GM19328 (cell line): ENCODE measurements around the gene EMILIN2.

ENCODE experiments used
- ATAC-seq: cut with Tn5 transposase; IDR thresholded peaks from one replicate; pipeline ENCODE4 v1.9.1; 2021; ENCODE audit warnings: mild to moderate bottlenecking, moderate library complexity; ENCODE audit not compliant: unreplicated experiment

EMILIN2 gene

DNA sequence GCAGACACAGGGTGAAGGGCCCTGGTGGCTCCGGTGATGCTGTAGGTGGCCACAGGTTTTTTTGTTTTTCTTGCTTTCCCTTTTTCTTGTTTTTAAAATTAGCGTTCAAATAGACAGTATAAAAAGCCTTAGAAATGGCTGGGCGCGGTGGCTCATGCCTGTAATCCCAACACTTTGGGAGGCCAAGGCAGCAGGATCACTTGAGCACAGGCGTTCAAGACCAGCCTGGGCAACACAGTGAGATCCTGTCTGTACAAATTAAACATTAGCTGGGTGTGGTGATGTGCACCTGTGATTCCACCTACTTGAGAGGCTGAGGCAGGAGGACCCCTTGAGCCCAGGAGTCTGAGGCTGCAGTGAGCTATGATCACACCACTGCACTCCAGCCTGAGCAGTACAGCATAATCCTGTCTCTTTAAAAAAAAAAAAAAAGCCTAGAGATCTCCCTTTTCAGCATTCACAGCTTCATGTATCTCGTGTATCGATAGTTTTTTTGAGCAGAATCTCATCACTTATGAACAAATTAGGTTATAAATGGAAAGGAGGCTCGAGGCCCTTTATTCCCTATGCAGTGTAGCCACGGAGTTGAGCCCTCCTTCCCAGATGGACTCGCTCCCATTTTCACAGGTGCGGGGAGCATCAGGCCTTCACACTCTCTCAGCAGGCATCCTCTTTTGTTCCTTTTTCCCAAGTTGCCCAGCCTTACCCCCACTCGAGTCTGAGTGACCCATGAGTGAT is 50.8 kb downstream of the EMILIN2 start:
- ATAC-seq: no peak

DNA sequence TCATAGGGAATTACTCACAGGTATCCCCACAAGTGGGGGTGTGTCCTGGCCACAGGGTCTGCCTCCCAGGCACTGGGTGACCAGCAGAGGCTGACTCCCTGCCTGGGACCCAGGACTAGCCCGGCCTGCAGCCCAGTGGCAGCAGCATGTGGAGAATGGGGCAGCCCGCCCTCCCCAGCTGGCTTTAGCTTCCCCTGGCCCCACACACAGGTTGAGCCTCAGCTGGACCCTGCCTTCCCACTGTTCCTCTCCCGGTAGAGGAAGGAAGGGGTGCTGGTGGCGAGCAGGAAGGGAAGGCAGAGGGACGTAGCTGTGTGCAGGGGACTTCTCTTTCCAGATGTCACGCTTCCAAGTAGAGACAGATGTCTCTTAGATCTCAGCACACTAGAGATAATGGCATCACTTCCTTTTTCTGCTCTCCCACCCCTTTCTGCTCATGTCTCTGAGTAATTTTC is 51.4 kb downstream of the EMILIN2 start:
- no peak for ATAC-seq

DNA sequence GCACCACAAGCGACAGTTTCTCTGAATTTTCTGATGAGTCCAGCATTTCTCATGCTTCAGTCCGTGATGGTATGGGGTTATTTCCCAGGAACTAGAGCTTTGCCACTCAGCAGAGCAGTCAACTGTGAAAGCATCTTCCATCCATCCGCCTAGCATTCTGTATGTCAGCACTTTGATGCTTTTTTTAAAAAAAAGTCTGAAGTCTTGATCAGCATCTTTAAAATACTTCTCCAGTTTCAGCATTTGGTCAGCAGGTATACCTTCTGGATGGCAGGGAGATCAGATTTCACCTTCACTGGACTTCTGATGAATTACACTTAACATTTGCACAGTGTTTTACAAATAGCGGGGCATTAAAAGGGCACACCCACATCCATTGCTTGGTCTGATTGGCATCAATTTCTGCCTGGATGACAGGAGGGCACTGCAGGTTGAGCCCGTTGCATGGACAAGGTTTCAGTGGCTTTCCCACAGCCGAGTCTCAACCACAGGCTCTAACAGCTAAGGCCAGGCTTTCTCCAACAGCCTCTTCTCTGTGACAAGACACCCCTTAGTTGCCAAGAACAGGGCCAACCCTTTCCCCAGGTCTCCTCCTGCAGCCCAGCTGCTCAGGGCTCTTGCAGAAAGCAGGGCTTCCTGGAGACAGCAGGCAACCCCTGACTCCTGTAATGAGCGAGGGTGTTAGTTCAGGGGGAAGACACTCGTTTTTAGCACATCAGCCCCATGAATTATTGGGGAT is 54.0 kb downstream of the EMILIN2 start:
- no peak for ATAC-seq

GRCh38 chr18:2901423-2901985 is 54.7 kb downstream of the EMILIN2 start:
- ATAC-seq: no peak

GRCh38 chr18:2902327-2902726 is 55.5 kb downstream of the EMILIN2 start:
- ATAC-seq: no peak

DNA sequence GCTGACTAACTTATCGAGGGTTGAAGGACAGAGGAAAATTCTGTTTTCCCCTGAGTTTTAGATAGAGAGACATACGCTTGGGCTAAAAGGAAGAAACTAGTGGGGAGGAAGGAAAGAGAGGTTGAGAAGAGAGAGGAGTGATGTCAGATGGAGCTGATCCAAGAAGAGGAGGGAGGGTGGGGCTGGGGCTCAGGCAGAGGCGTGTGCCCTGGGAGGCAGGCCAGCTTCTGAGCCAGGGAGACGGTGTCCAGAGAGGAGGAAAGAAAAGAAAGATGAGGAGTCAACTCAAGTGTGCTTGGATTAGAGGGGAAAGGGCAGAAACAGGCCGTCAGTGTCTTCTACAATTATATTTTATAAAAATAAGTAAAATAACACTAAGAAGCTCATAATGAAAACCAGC is 56.2 kb downstream of the EMILIN2 start:
- no peak for ATAC-seq

DNA sequence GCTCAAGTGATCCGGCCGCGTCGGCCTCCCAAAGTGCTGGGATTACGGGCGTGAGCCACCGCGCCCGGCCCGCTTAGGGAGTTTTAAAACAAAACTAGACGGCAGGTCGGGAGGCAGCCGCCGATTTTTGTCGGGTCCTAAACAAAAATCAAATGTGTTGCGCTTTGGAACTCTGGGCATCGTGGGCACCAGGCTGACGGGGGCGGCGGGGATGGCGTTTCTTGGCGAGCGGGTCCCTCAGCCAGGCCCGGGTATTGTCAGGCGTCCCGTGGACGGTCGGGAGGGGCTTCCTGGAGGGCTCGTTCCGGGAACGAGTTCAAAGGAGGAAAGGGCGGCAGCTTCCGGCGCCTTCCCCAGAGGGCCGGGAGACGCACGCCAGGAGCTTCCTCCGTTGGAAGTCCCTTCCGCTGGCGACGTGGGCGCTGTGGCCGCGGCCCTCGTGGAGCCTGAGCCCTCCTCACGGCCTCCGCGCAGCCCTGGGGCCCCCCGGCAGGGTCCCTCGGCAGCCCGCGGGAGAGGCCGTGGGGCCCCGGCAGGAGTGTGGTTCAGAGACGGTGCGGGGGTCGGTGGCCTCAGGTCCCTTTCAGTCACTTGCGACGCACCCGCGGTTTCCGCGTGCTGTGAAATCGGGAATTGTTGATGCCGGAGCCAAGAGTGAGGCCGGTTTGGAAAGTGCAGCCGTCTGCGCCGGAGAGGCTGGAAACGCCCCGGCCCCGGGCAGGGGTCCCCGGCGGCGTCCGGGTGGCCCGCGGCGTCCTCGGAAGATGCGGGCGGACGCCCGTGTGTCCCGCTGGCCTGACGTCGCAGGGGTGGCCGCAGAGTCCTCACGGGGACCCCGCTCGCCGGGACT is 59.3 kb downstream of the EMILIN2 start:
- ATAC-seq: peak; percentile 31

DNA sequence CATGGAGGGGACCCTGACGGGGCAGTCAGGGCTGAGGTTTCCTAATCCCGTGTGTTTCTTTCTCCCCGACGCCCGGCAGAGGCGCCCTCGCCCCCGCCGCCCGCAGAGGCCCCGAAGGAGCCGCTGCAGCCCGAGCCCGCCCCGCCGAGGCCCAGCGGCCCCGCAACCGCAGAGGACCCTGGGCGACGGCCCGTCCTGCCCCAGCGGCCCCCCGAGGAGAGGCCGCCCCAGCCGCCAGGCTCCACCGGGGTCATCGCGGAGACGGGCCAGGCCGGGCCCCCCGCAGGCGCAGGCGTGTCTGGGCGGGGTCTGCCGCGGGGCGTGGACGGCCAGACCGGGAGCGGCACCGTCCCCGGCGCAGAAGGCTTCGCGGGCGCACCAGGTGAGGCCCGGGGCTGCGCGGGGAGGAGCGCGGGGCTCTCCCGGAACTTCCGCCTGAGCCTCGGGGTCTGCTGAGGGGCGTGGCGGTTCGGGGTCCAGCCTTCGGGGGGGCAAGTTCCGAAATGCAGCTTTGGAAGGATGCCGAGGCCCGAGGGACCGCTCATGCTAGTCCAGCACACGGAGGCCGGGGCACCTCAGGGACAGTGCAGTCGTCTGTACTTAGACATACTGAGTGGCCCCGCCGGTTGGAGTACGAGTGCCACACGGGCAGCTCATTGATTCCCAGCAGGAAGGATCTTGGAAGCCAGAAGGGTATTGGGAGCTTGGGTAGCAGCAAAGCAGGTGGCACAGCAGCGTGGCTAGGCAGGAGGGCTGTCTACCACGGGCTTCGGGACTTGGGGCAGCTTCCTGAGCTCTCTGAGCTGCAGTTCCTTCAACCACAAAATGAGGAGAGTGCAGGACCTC is 60.1 kb downstream of the EMILIN2 start:
- ATAC-seq: peak; percentile 44

DNA sequence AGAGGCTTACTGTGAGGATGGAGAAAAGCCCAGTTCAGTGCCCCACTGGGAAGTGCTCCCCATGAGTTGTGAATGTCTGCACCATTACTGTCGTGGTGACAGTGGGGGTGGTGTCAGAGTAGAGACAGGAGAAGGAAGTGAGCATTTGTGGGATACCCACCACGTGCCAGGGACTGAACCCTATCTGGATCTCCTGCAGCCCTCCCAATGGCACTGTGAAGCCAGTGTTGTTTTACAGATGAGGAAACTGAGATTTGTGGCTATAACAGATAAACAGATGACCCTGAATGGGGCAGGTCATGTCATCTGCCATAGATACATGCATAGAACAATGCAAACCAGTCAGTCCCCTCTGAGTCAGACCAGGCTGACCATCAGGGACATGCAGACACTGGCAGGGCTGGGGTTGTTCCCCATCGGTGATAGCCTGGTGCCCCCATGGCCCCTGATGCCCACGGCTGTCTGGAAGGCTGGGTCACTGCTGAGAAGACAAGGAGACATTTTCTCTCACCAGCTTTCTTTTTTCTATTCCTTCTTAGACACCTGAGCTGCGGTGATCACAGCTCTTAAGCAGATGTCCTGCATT is 60.8 kb downstream of the EMILIN2 start:
- no peak for ATAC-seq

GRCh38 chr18:2908166-2908945 is 61.5 kb downstream of the EMILIN2 start:
- no peak for ATAC-seq

GRCh38 chr18:2908946-2909335 is 62.1 kb downstream of the EMILIN2 start:
- no peak for ATAC-seq

DNA sequence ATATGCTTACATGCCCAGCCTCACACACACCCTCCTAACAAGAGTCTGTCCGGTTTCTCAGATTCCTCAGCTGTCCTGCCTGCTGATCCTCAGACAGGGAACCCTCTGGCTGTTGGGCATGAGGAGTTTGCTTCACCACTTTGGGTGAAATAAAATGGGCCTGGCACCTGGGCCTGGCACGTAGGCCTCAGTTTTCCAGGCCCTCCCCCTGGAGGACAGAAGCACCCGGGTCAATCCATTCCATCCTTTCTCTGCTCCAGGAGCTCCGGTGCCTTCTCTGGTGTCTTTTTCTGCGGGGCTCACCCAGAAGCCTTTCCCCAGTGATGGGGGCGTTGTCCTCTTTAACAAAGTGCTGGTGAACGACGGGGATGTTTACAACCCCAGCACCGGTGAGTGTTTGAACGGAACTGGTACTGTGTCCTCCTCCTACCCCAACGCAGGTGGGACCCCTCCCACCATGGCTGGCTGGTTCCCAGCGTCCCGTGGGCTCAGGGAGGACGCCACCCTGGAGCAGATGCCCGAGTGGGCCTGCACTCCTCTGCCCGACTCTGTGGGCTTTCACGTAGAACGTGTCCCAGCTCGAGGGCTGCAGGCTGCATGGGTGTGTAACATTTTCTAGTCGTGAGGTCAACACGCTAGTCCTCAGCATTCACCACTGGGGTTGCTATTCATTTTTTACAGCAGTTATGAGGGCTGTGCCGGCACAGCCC is 62.8 kb downstream of the EMILIN2 start:
- no peak for ATAC-seq

DNA sequence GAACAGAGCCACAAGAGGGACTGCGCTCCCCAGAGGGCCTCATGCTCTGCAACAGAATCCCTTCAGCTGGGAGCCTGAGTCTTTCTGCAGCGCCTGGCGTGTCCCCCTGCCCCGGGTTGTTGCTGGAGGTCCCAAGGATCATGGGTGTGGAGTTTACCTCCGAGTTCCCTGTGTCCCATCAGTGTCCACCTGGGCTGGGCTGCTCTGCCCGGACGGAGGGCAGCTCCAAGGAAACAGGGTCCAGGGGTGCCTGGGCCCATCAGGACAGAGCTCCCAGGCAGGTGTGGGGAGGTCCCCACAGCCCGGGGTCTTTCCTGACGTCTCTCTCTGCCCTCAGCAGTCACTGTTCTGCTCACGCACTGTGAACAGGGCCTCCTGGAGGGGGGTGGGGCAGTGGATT is 63.5 kb downstream of the EMILIN2 start:
- ATAC-seq: no peak

- no peak for ATAC-seq
Observed at GRCh38 chr18:2910751-2911425, 64.1 kb downstream of the EMILIN2 start.

DNA sequence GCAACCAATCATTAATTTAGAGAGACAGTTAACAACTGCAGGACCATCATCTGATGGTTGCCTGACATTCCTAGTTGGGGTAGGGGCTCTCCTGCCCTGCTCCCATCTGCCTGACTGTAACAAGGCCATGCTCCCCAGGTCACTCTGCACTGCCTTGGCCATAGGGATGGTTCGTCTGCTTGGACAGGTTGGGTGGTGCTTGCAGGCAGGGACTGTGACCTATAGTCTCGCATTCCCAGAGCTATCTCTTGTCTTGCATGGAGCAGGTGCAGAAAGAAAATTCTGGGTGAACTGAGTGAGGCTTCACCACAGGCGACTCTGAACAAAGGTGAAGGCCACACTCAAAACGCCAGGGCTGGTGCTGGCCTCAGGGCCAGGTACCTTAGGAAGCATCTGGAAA is 64.7 kb downstream of the EMILIN2 start:
- no peak for ATAC-seq

DNA sequence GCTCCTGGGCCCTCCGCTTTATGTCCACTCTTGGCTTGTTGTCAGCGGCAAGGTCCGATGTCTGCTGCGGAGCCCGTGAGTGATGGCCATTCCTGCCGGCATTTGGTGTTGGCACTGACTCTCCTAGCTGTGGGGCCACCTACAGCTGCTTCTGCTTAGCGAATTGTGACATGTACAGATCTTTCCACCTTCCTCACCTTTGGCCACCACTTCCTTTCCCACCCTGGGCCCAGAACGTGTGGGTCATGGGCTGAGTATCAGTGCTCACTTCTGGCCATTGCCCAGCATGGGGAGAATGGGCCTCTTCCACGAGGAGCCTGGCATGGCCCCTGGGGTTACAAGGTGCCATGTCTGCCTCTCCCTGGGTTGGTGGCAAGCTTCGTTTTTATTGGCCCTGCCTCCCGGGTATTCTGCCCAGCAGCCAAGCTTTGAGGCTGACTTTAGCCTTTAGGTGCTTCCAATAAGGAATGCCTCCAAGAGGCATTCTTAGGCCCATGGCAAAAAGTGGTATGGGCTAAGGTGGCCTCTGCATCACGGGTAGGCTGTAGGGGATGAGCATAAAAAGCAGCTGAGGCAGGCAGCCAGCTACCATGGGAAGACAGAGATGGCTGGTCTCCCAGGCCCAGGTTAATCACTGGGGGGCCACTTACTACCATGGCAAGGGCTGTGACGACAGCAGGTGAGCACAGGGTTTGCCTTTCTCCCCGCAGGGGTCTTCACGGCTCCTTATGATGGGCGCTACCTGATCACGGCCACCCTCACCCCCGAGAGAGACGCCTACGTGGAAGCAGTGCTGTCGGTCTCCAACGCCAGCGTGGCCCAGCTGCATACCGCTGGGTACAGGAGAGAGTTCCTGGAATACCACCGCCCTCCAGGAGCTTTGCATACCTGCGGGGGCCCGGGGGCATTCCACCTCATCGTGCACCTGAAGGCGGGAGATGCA is 65.8 kb downstream of the EMILIN2 start:
- ATAC-seq: no peak
